Keratinocyte (primary cell): ENCODE results near the gene KAT6B. TPM values are rescaled to one million over a fixed set of nuclear protein-coding genes. Genes with fewer than 3 reads are reported as not detected.
A peak's percentile ranks its signal among the peaks of the same experiment; 100 is the strongest.

Experiments
- DNase-seq: peaks from one replicate; pipeline ENCODE4 v3.0.0-alpha.2; 2011; ENCODE audit warnings: low read depth, missing footprints, low spot score
- FAIRE-seq: peaks from 2 replicates; lab custom pipeline; 2011; peaks lifted over from hg19 to GRCh38; lab: Jason Lieb, UNC
- H2AFZ ChIP-seq: 2 replicates; pipeline ENCODE4 v1.6.0; 2012; ENCODE audit warnings: low read length, control low read depth, inconsistent platforms; ENCODE audit not compliant: control insufficient read depth
- H3K27ac ChIP-seq: 2 replicates; pipeline ENCODE4 v1.5.1; 2011; ENCODE audit warnings: low read length; ENCODE audit not compliant: control insufficient read depth, insufficient read depth
- H3K27me3 ChIP-seq: 3 replicates; pipeline ENCODE4 v1.6.0; 2011; ENCODE audit warnings: low read length; ENCODE audit not compliant: control insufficient read depth, insufficient read depth; ENCODE audit errors: extremely low read depth
- H3K36me3 ChIP-seq, 2 experiments: 2 replicates in 1 of 2; 3 replicates in 1 of 2; pipeline ENCODE4 v1.5.1; 2011; ENCODE audit warnings: low read length in 2 of 2, mild to moderate bottlenecking in 1 of 2; ENCODE audit not compliant: control insufficient read depth in 2 of 2, insufficient read depth in 2 of 2; ENCODE audit errors: extremely low read depth in 1 of 2
- H3K4me1 ChIP-seq: 3 replicates; pipeline ENCODE4 v1.5.1; 2011; ENCODE audit warnings: low read length; ENCODE audit not compliant: control insufficient read depth, insufficient read depth; ENCODE audit errors: extremely low read depth
- H3K4me2 ChIP-seq: 3 replicates; pipeline ENCODE4 v1.6.0; 2011; ENCODE audit warnings: low read depth, low read length; ENCODE audit not compliant: control insufficient read depth, insufficient read depth; ENCODE audit errors: extremely low read depth
- H3K4me3 ChIP-seq, 3 experiments: fragments of 200-600 bp in 1 of 3; sonication (generic) in 1 of 3; 2 replicates in 2 of 3; 3 replicates in 1 of 3; pipeline ENCODE4 v1.5.1; 2011 to 2016; ENCODE audit warnings: low read length in 3 of 3, mild to moderate bottlenecking in 3 of 3, control low read depth in 2 of 3, inconsistent platforms in 1 of 3, low read depth in 1 of 3, mixed read lengths in 1 of 3, mixed run types in 1 of 3, moderate library complexity in 1 of 3; ENCODE audit not compliant: control insufficient read depth in 2 of 3, insufficient read depth in 2 of 3; ENCODE audit errors: extremely low read depth in 1 of 3
- H3K79me2 ChIP-seq: 2 replicates; pipeline ENCODE4 v1.6.0; 2012; ENCODE audit warnings: low read length; ENCODE audit not compliant: control insufficient read depth, insufficient read depth
- H3K9ac ChIP-seq: 3 replicates; pipeline ENCODE4 v1.6.0; 2011; ENCODE audit warnings: low read length; ENCODE audit not compliant: control insufficient read depth, insufficient read depth; ENCODE audit errors: extremely low read depth
- H3K9me1 ChIP-seq: 3 replicates; pipeline ENCODE4 v1.6.0; 2011; ENCODE audit warnings: low read length; ENCODE audit not compliant: control insufficient read depth, insufficient read depth; ENCODE audit errors: extremely low read depth
- H3K9me3 ChIP-seq: 2 replicates; pipeline ENCODE4 v1.5.1; 2012; ENCODE audit warnings: low read depth, low read length; ENCODE audit not compliant: control insufficient read depth
- H4K20me1 ChIP-seq: 3 replicates; pipeline ENCODE4 v1.6.0; 2011; ENCODE audit warnings: low read length; ENCODE audit not compliant: control insufficient read depth, insufficient read depth; ENCODE audit errors: extremely low read depth
- CTCF ChIP-seq, 3 experiments: IDR thresholded peaks in 1 of 3; conservative IDR thresholded peaks in 1 of 3; optimal IDR thresholded peaks in 1 of 3; 2 replicates in 2 of 3; 3 replicates in 1 of 3; pipeline versions ENCODE3 to v1.5.1; 2011; ENCODE audit warnings: low read length in 3 of 3, mild to moderate bottlenecking in 3 of 3, moderate library complexity in 2 of 3, control low read depth in 1 of 3, inconsistent platforms in 1 of 3; ENCODE audit not compliant: insufficient read depth in 2 of 3; ENCODE audit errors: extremely low read depth in 1 of 3
- EZH2 ChIP-seq: IDR thresholded peaks from one replicate; pipeline ENCODE4 v1.6.1; 2012; ENCODE audit warnings: inconsistent platforms, mild to moderate bottlenecking, low read length, moderate library complexity
- dilution Hi-C: fragments of 300-500 bp; cut with MboI; formaldehyde crosslinking; loops from one replicate; pipeline ENCODE4 v1.7.0; 2020; ENCODE audit warnings: low sequenced_read_pairs; ENCODE audit not compliant: extremely low pct_ligation_motif_present
- polyA plus RNA-seq, 5 experiments: library from polyadenylated mRNA; depleted of rRNA in 3 of 5; stranded (reverse) in 3 of 5; stranded (forward) in 1 of 5; unstranded in 1 of 5; fragments of >200 nt; gene quantifications; 1 replicate in 1 of 5; 2 replicates in 3 of 5; 3 replicates in 1 of 5; pipeline versions ENCODE4 v1.2.1 to v1.2.3, GENCODE V29; 2011 to 2012; ENCODE audit warnings: missing spikeins in 2 of 5, low read depth in 1 of 5, low replicate concordance in 1 of 5

The KAT6B gene
- polyA plus RNA-seq, 1 donor (not counting 4 experiments of a cell fraction or from before 2014, with no cell fraction given): 2.9 TPM

DNA sequence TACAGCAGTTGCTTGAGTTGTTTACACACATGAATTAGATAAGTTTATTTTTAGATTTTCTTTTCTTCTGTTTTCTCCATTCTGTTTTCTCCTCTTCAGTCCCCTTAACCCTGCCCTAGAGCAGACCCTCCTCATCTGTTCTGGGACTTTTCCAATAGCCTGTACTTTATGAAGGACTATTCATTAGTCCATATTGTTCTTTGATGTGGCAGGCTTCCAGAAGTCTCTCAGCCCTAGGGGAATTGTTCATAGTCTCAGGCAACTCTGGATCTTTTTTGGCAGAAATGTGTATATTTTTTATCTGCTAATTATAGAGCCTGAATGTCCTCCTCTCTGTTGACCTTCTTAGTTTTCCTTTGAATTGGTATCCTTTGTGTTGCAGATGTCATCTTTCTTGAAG lies 25.4 kb downstream of the KAT6B start:
- no peak overlapping the region for H3K9ac ChIP-seq
- no peak for DNase-seq
- dilution Hi-C loops: no loop called here
- peak overlapping the region; percentile 74 for H2AFZ ChIP-seq
- peak overlapping the region; percentile 23 for H3K27ac ChIP-seq
- H3K79me2 ChIP-seq: peaks cover 12% of the 10 kb centered on the region
- no peak for FAIRE-seq
- H3K27me3 ChIP-seq: no peaks in the 10 kb centered on the region
- H3K4me1 ChIP-seq: peaks cover 15% of the 10 kb centered on the region
- H3K36me3 ChIP-seq: no peaks in the 10 kb centered on the region
- H3K4me2 ChIP-seq: peak overlapping the region; percentile 88
- no peaks in the 10 kb centered on the region for H3K9me1 ChIP-seq
- H3K4me3 ChIP-seq: no peak overlapping the region
- H3K9me3 ChIP-seq: no peaks in the 10 kb centered on the region
- no peaks in the 10 kb centered on the region for H4K20me1 ChIP-seq
- TF ChIP-seq CTCF (optimal IDR thresholded peaks at IDR 0.05 in 1 of 3, IDR thresholded peaks at IDR 0.05 in 1 of 3, conservative IDR thresholded peaks at IDR 0.05 in 1 of 3; ENCODE audit: extremely low read depth in 1 of 3, insufficient read depth in 2 of 3, low read length in 3 of 3): no peak
- TF ChIP-seq EZH2: no peak

- H3K79me2 ChIP-seq: peaks cover 12% of the 10 kb centered on the region
- no peaks in the 10 kb centered on the region for H3K9me3 ChIP-seq
- peak; percentile 33 for DNase-seq
- H3K4me2 ChIP-seq: peak overlapping the region; percentile 88
- peaks cover 15% of the 10 kb centered on the region for H3K4me1 ChIP-seq
- H3K27ac ChIP-seq: peak overlapping the region; percentile 23
- no peaks in the 10 kb centered on the region for H4K20me1 ChIP-seq
- H2AFZ ChIP-seq: peak overlapping the region; percentile 74
- TF ChIP-seq EZH2: no peak
- H3K27me3 ChIP-seq: no peaks in the 10 kb centered on the region
- FAIRE-seq: peak; percentile 79
- peak overlapping the region in 2 of 3 experiments; percentile 36 to 56 for H3K4me3 ChIP-seq
- H3K9ac ChIP-seq: no peak overlapping the region
- no peaks in the 10 kb centered on the region for H3K9me1 ChIP-seq
- dilution Hi-C loops: no loop called here
- no peaks in the 10 kb centered on the region for H3K36me3 ChIP-seq
Observed at GRCh38 chr10:74852381-74852780, 26.0 kb downstream of the KAT6B start.

DNA sequence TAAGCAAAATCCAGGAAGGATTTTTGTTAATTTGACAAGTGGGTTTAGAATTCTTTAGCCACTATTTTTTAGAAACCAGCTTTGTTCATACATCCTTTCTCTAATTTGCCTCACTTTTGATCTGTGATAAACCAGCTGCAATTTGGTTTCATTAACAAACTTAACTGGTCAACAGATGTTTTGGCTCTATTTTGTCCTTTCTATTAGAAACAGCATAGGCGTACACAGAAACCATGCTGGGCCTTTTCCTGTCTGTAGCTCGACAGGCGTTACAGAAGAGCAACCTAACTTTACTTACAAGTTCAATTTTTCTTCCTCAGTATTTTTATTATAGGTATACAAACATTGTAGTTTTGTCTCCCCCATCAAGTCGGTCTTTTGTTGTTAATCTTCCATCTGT lies 28.2 kb downstream of the KAT6B start:
- Histone ChIP-seq H3K27me3 (no peaks in the 10 kb centered on the region), H3K27ac (no peak overlapping the region), H3K9me1 (no peaks in the 10 kb centered on the region), H4K20me1 (no peaks in the 10 kb centered on the region), H3K4me3 (no peak overlapping the region), H3K79me2 (peaks cover 12% of the 10 kb centered on the region), H3K4me1 (peaks cover 15% of the 10 kb centered on the region), H3K36me3 (no peaks in the 10 kb centered on the region), H3K4me2 (no peak overlapping the region), H2AFZ (no peak overlapping the region), H3K9me3 (no peaks in the 10 kb centered on the region), H3K9ac (no peak overlapping the region)
- DNase-seq (no peak), FAIRE-seq (no peak)
- dilution Hi-C loops: no loop called here
- no peak for TF ChIP-seq CTCF (optimal IDR thresholded peaks at IDR 0.05 in 1 of 3, IDR thresholded peaks at IDR 0.05 in 1 of 3, conservative IDR thresholded peaks at IDR 0.05 in 1 of 3; ENCODE audit: extremely low read depth in 1 of 3, insufficient read depth in 2 of 3, low read length in 3 of 3)
- no peak for TF ChIP-seq EZH2
